AG20443 (cell line): ENCODE data around the gene NAALADL2.
"Not testable (repeated sequence)": the region's sequence is repeated elsewhere in the genome, so short reads cannot be mapped to it uniquely, and the experiment has no call there.

Experiments used
- DNase-seq: peaks from one replicate; pipeline ENCODE4 v3.0.0; 2012; ENCODE audit warnings: low spot score, mixed read lengths

NAALADL2 gene

DNA sequence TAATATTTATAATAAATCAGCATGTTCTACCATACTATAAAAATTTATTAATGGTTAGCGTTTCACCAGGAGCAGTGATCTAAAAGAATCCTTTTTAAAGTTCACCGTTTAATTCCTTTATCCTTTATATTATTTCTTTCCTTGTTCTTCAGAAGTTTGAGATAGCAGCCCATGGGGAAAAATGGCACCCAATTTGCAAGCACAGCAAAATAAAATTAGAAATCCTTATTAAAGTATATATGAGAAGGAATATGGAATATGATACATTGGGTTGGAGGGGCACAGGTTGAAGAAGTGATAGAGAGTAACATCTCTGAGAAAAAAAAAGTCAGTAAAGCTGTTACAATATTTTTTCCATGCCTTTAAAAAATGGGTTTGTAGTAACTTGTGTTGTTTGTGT, 892.0 kb downstream of the NAALADL2 start:
- no peak for DNase-seq

DNA sequence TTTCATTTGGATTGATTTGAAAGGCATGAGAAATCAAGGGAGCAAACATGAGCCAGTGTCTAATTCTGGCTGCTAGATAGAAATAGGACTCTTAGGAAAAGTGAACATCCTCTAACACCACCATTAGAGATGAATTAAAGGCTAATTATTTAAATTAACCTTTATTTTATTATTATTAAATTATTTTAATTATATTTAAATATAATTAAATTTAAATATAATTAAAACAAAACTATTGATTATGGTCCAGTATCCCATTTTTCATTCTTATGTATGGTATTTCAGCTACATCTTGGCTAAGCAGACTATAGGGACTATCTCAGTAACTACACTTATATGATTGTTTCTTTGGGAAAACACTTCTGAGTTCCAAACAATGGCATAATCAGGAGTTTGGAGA, 904.8 kb downstream of the NAALADL2 start:
- no peak for DNase-seq

DNA sequence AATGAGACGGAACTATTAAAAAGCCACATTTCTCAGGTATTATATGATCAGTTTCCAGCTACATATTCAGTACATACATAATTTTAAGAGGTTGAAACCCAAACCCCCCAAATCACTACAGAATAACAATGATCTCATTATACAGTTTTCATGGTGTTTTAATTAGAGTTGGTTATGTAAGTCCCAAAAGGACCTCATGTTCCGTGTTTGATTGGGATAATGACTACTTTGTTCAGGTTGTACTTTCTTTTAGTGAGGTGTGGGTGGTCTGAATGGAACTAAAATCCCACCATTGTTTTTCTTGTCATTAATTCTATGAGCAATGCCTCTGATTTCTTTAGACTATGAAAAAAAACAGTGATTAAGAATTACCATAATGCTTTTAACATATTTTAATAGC, 905.6 kb downstream of the NAALADL2 start:
- DNase-seq = no peak

DNA sequence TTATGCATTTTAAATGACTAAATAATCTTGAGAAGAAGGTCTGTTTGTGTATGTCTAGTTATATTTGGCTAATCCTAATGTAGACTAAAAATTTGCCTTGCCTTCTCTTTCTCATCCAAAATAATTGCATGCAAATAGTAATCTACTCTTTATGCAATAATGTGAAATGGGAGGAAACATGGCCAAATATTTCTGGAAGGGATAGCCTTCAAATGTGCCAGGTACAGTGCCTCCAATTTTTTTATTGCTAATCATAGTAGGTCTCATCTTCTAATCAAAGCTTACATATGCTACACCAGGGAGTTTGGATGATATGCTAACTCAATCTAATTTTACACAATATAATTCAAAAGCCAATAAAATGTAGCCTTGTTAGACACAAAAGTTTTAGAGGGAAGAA, 911.3 kb downstream of the NAALADL2 start:
- DNase-seq = no peak

DNA sequence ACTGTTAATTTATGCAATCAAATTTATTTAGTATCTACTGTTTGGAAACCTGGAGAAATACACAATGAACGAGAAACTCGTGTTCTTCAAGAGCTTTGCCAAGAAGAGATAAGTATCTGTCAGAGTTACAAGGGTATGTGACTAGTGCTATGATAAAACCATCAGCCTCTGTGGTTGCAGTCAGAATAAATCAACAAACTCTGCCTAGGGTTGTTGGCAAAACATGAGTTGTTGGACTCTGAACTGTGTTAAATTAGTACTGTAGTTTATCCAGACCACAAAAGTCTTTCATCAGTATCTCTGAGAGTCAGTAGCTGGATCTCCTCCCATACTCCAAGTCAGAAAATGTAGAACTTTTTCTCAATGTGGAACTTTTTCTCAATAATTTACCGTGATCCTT, 918.4 kb downstream of the NAALADL2 start:
- DNase-seq = peak; percentile 13

DNA sequence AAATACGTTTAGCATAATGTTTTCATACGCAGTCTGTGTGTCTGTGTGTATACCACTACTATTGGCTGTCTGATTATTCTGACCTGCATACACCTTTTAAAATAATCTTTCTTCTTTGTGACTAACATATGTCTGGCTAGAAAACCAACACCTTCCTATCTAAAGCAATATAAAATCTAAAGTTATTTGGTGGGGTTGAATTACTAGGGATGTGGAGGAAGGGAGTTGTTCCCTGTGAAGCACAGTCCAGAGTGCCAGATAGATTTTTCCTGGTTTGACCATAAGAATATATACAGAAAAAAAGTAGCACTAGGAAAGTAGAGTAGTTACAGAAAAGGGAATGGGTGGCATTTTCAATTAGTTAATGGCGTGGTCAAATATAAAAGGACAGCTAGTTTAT, 918.8 kb downstream of the NAALADL2 start:
- DNase-seq = no peak

DNA sequence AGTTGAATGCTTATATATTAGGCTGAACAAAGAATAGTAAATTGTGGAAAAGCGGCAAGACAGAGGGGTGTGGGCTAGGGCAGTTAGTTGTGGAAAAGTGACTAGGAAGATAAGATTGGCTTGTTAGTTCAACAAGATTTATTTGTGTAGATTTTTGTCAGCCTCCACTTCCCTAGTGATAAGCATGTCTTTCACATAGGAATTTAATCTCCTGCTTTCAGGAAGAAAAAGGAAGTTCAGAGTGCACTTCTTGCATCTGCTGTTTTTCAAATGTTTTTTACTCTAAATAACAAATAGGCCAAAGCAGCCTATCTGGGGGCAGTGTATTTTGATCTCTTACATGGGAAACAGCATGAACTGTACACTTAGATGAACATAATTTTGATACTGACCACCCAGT, 919.9 kb downstream of the NAALADL2 start:
- DNase-seq = no peak

DNA sequence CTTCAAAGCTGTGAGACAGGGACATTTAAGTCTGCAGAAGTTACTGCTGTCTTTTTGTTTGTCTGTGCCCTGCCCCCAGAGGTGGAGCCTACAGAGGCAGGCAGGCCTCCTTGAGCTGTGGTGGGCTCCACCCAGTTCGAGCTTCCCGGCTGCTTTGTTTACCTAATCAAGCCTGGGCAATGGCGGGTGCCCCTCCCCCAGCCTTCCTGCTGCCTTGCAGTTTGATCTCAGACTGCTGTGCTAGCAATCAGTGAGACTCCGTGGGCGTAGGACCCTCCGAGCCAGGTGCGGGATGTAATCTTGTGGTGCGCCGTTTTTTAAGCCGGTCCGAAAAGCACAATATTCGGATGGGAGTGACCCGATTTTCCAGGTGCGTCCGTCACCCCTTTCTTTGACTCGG, 928.0 kb downstream of the NAALADL2 start:
- DNase-seq = not testable (repeated sequence)

DNA sequence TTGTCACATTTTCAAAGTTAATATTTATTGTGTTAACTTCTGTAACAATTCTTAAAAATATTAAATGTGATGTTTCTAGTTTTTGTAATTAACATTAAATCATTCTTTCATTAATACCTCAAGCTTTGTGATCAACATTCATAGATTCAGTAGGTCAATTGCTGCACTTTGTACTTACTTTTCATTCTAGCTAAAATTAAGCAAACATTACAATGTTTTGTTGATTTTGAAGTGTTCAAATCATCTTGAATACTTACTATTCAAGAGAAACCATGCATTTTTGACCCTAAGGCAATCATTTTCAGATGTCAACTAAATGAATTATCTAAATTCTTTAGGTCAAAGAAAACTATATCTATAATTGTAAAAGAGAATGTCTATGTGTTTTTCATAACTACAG, 933.1 kb downstream of the NAALADL2 start:
- DNase-seq = no peak

DNA sequence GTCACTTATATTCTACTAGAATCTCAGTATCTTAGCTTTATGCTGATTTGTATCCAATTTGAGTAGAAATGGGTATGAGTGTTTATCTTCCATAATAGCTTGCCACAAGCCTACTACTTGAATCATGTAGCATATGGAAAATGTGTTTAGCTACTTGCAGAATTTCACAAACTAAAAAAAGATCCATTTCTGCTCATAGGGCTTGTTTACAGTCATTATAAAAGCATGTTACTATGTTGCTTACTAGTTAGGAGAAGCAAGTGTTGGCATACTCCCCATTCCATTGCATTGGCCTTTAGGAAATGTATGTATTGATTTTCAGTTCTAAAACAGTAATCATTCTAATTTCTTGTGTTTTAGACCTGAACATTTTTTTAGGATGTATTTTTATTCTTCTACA, 939.2 kb downstream of the NAALADL2 start:
- no peak for DNase-seq

DNA sequence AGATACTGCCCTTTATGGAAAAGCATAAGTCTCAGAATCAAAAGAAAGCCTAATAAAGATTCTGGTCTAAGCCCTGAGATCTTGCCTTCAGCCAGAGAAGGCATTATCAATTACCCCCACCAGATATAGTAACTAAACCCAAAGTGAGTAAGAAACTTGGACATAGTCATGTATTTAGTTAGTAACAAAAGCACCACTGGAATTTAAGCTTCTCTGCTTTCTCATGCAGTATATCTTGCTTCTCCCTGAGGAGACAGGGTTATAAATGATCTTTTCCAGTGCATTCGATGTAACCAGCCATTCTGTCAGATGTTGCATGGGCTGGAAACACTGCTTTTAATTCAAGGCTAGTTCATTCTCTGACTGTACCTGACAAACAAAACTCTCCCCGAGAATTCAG, 946.7 kb downstream of the NAALADL2 start:
- DNase-seq = no peak

DNA sequence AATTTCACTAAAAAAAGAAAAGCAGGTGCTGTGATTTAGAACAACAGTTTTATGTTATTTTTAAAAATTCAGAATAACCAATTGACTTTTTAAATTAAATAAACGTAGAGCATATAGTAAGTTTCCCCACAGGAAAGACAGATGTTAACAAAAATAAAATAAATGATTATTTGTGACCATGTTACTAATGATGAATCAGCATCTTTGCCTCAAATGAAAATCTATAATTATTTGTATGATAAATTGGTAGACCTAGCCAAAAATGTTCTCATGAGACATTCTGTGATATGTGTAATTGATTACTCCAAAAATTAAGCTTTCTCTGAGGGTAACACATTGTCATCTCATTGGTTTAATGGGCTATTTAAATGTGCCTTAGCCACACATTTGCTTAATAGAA, 948.0 kb downstream of the NAALADL2 start:
- DNase-seq = no peak

DNA sequence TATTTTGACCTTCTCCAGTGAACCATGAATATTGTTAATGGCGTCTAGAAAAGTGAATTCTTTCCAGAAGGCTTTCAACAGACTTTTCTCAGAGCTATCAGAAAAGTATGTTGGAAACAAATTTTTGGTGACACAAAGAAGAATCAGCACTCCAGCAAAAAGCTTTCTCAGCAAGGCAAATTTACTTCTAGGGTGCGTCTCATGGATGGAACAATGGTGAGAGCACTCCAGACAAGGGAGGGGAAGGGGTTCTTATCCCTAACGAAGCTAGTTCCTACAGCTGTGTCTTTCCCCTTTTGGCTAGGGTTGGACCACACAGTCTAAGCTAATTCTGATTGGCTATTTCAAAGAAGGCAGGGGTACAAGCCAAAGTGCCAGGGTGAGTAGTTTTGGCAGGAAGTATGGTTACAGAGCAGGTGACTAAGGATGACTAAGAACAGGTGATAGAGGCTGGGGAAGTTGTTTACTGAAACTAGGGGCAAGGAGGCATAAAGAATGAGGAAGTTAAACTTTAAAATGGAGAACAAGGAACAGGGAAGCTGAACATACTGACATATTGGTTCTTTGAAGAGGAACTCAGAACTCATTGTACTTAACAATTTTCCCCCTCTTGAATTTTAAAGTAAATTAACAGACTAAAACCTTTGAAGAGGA, 959.8 kb downstream of the NAALADL2 start:
- no peak for DNase-seq

DNA sequence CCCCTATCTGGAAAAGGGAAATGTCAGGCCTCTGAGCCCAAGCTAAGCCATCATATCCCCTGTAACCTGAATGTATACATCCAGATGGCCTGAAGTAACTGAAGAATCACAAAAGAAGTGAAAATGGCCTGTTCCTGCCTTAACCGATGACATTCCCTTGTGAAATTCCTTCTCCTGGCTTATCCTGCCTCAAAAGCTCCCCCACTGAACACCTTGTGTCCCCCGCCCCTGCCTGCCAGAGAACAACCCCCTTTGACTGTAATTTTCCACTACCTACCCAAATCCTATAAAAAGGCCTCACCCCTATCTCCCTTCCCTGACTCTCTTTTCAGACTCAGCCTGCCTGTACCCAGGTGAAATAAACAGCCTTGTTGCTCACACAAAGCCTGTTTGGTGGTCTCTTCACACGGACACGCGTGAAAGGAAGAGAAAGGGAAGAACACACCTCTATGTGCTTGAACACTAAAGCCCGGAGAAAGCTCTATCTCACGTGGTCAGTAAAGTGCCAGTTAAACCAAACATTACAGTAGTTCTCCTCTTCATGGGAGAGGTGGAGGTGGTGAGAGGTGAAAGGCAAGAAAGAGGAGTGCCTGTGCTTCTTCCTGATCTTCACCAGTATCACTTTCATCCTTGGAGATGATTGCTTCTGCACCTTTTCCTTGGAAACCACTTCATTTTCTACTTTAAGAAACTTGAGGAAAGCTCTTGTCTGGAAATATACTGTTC, 963.8 kb downstream of the NAALADL2 start:
- DNase-seq = not testable (repeated sequence)

DNA sequence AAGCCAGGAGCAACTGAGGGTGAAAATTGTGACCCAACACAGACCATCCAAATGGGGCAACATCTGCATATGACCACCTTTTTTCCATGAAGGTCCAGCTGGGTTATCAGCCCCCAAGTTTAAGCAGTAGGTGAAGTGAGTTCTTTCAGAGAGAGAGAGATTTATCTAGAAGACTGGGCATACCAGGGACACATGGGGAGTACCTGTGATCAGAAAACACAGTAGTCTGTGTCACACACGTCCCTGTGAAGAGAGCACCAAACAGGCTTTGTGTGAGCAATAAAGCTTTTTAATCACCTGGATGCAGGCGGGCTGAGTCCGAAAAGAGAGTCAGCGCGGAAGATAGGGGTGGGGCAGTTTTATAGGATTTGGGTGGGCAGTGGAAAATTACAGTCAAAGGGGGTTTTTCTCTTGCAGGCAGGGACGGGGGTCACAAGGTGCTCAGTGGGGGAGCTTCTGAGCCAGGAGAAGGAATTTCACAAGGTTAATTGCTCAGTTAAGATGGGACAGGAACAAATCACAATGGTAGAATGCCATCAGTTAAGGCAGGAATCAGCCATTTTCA, 966.0 kb downstream of the NAALADL2 start:
- not testable (repeated sequence) for DNase-seq

DNA sequence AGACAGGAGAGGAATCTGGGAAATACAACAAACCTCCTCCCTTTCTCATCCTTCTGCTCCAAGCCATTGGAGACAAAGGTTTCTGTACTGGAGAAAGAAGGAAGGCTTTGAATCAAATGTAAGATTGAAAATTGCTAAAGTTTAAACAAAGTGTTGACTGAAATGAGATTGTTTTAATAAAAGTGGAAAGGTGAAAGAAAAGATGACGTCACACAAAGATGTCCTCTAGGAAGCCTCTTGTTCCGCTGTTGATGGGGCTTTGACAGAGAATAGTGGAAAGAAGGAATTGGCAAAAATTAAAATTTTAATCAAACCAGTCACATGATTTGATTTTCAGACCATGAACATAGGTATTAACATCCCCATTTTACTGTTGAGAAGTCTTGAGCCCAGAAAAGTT, 967.6 kb downstream of the NAALADL2 start:
- DNase-seq = no peak

DNA sequence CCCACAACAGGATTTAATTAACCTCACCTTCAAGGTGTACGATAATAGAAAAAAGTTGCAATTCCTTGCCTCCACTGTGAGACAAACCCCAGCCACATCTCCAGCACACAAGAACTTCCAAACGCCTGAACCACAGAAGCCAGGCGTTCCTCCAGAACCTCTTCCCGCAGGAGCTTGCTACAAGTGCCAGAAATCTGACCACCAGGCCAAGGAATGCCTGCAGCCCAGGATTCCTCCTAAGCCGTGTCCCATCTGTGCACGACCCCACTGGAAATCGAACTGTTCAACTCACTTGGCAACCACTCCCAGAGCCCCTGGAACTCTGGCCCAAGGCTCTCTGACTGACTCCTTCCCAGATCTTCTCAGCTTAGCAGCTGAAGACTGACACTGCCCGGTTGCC, 970.7 kb downstream of the NAALADL2 start:
- DNase-seq = not testable (repeated sequence)

DNA sequence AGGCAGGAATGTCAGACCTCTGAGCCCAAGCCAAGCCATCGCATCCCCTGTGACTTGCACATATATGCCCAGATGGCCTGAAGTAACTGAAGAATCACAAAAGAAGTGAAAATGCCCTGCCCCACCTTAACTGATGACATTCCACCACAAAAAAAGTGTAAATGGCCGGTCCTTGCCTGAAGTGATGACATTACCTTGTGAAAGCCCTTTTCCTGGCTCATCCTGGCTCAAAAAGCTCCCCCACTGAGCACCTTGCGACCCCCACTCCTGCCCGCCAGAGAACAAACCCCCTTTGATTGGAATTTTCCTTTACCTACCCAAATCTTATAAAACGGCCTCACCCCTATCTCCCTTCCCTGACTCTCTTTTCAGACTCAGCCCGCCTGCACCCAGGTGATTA, 976.6 kb downstream of the NAALADL2 start:
- DNase-seq = not testable (repeated sequence)

DNA sequence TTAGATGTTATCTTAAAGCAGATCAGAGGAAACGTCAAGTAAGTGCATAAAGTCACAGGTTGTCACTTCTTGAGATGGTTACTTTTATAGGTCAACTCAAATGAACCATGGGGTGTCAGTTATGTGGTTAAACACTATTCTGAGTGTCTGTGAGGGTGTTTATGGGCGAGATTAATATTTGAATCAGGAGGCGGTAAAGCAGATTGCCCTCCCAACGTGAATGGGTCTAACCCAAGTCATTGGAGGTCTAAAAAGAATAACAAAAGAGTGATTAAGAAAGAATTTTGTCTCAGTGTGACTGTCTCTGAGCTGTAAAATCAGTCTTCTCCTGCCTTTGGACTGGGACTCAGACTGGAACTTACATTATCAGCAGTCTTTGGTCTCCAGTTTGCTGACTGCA, 977.5 kb downstream of the NAALADL2 start:
- DNase-seq = no peak

DNA sequence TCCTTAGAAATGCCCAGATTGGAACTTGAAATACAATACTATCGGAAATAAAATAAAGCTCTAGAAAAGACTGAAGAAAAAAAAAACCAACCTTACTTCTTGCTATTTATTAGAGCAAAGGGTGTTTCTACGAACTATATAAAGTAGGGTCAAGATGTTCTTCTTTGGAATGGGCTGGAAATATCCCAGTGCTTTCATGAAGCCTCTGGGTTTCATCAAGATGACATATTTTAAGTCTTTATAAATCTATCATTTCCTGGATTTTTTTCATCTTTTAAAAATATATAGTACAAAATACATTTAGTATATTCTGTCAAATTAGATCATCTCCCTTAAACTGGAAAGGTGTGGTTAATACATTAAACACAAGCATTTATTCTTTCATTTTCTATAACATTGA, 978.8 kb downstream of the NAALADL2 start:
- DNase-seq = no peak

DNA sequence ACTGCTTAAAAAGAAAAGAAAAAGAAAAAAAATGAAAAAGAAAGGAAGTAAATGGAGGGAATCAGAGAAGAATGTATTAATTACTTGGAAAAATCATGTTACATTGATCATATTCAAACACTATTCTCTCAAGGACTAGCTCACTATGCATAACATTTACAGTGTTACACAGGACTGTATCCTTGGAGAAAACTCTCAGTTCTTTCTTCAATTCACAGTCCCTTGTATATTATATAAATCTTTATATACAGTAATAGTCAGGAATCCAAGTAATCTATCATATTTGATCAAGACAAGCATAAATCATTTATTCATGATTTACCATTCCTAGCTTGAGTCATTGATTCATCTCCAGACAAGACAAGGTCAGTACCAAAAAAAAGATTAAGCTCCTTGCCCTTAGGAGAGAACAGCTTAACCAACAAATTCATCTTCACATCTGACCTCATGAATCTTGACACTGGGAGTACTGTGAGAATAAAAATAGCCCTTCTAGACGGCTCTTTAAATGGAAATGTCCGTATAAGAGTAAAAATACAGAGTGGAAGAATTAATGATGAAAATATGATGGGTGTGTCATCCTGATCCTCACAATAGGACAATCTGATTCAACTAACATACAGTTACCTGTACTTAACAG, 980.4 kb downstream of the NAALADL2 start:
- DNase-seq = no peak

DNA sequence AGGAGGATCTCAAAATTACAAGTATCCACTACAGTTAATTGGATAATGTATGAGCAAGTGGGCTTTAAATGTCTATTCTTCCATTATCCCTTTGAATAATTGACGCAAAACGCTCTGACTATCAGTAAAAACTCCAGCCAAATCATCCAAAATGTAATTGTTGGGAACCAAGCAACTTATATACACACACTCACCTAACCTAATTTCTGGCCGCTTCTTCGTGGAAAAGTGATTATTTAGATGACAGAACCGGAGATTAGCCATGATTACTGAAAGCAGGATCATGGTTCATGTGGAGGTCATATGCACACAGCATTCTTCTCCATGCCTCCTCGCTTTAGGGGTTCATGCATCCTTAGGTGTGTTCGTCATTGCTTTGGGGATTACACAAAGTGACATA, 992.4 kb downstream of the NAALADL2 start:
- no peak for DNase-seq

DNA sequence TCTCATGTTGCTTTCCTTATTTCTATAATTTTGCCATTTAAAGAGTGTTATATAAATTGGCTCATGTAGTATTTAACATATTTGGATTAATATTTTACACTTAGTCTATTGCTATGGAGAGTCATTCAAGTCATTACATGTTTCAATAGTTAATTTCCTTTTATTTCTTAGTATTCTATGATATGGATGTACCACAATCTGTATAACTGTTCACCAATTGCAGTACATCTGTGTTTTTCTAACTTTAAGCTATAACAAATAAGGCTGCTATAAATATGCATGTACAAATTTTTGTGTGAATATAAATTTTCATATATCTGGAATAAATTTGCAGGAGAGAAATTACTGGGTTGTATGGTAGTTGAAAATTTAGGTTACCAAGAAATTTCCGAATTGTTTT, 993.4 kb downstream of the NAALADL2 start:
- DNase-seq = no peak
